MM.1S (cell line): ENCODE measurements around the gene RPS6KB1.
A peak's percentile ranks its signal among the peaks of the same experiment; 100 is the strongest.
"Not testable (repeated sequence)": the region's sequence is repeated elsewhere in the genome, so short reads cannot be mapped to it uniquely, and the experiment has no call there.

Experiments
- DNase-seq: peaks from one replicate; pipeline ENCODE4 v3.0.0-alpha.2; 2015
- H2AFZ ChIP-seq: fragments of 300-600 bp; sonication (generic); 2 replicates; pipeline ENCODE4 v1.6.0; 2016; ENCODE audit warnings: antibody characterized with exemption, low read length
- H3F3A ChIP-seq: fragments of 300-600 bp; sonication (generic); 2 replicates; pipeline ENCODE4 v1.6.1; 2016; ENCODE audit warnings: mild to moderate bottlenecking, antibody characterized with exemption, low read length, moderate library complexity, mixed read lengths; ENCODE audit not compliant: insufficient read depth
- H3K27ac ChIP-seq: fragments of 300-600 bp; sonication (generic); 2 replicates; pipeline ENCODE4 v1.5.1; 2016; ENCODE audit warnings: mild to moderate bottlenecking, low read length
- H3K27me3 ChIP-seq: fragments of 300-600 bp; sonication (generic); replicated peaks from 2 replicates; pipeline ENCODE4 v1.6.0; 2016; ENCODE audit warnings: low read length; ENCODE audit not compliant: insufficient read depth
- H3K36me3 ChIP-seq: fragments of 300-600 bp; sonication (generic); replicated peaks from 2 replicates; pipeline ENCODE4 v1.6.1; 2016; ENCODE audit warnings: mild to moderate bottlenecking, low read length, mixed read lengths; ENCODE audit not compliant: insufficient read depth
- H3K4me1 ChIP-seq: fragments of 300-600 bp; sonication (generic); 2 replicates; pipeline ENCODE4 v1.6.1; 2016; ENCODE audit warnings: low read length, mixed read lengths
- H3K4me2 ChIP-seq: fragments of 300-600 bp; sonication (generic); 2 replicates; pipeline ENCODE4 v1.6.0; 2016; ENCODE audit warnings: low read depth, low read length
- H3K4me3 ChIP-seq: fragments of 300-600 bp; sonication (generic); 2 replicates; pipeline ENCODE4 v1.5.1; 2016; ENCODE audit warnings: low read length, mixed read lengths
- H3K79me2 ChIP-seq: fragments of 300-600 bp; sonication (generic); 2 replicates; pipeline ENCODE4 v1.6.1; 2016; ENCODE audit warnings: mixed run types, low read length, mixed read lengths
- H3K9ac ChIP-seq: fragments of 300-600 bp; sonication (generic); 2 replicates; pipeline ENCODE4 v1.6.1; 2016; ENCODE audit warnings: low read length, mixed read lengths
- H3K9me2 ChIP-seq: fragments of 300-600 bp; sonication (generic); replicated peaks from 2 replicates; pipeline ENCODE4 v1.6.1; 2016; ENCODE audit warnings: mild to moderate bottlenecking, low read length, mixed read lengths; ENCODE audit not compliant: insufficient read depth
- H3K9me3 ChIP-seq: fragments of 300-600 bp; sonication (generic); replicated peaks from 2 replicates; pipeline ENCODE4 v1.6.1; 2016; ENCODE audit warnings: mild to moderate bottlenecking, low read length, mixed read lengths; ENCODE audit not compliant: insufficient read depth
- H4K20me1 ChIP-seq: fragments of 300-600 bp; sonication (generic); 2 replicates; pipeline ENCODE4 v1.6.1; 2016; ENCODE audit warnings: mild to moderate bottlenecking, low read length, moderate library complexity, mixed read lengths; ENCODE audit not compliant: insufficient read depth
- EZH2 ChIP-seq: fragments of 300-600 bp; sonication (generic); optimal IDR thresholded peaks from 2 replicates; pipeline ENCODE3; 2017; ENCODE audit warnings: low read depth, mild to moderate bottlenecking, antibody characterized with exemption, low read length, mixed read lengths
- EZH2phosphoT487 ChIP-seq: fragments of 300-600 bp; sonication (generic); IDR thresholded peaks from 2 replicates; pipeline ENCODE4 v1.6.1; 2018; ENCODE audit warnings: antibody characterized with exemption, low read length
- TF ChIP-seq, protein P1 (sequence below): fragments of 300-600 bp; sonication (generic); IDR thresholded peaks from 2 replicates; pipeline ENCODE4 v1.5.1; 2016; ENCODE audit warnings: antibody characterized with exemption, low read length, mixed read lengths

The RPS6KB1 gene

DNA sequence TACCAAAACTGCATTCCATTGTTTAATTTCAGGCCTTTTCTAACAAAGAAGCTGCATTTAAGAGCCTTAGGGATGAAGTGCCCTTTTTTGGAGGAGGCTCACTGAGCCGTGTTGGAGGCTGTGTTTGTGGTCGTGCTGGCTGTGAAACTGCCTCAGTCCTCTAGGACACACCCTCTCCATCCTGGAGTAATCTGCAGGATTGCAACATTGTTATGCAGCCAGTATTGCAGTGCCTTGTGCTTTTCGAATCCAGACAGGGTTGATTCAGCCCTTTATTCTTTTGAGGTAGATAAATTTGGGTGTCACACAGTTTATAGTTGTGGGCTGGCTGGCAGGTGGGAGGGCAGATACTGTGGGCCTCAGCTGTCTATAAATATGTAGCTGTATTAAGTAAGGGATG lies 37.8 kb downstream of the RPS6KB1 start:
- H3K9me2 ChIP-seq, H3K27me3 ChIP-seq, H3K9ac ChIP-seq, H3K4me1 ChIP-seq, H3K79me2 ChIP-seq, DNase-seq, H3K36me3 ChIP-seq, H2AFZ ChIP-seq, H3K9me3 ChIP-seq, H3K27ac ChIP-seq, H3K4me3 ChIP-seq, H3K4me2 ChIP-seq, H4K20me1 ChIP-seq, H3F3A ChIP-seq: not testable (repeated sequence)

DNA sequence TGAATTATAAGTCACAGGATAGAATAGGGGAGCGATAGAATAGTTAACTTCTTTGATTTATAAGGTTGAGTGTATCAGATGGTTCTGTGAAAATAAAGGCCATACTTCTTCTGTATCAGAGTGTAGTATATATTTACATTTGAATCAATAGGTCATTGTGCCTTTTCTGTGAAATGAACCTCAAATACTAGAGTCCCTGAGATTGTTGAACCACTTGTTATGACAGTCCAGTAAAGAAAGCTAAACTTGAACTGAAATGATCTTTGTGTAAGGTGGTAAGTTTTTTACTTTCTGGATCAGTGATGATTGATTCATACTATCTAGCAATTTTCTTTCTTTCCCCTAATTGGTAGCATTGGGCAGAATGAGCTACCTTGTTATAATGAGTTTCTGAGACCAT lies 40.4 kb downstream of the RPS6KB1 start:
- H3K4me2 ChIP-seq, H3K36me3 ChIP-seq, H3K27me3 ChIP-seq: not testable (repeated sequence)

DNA sequence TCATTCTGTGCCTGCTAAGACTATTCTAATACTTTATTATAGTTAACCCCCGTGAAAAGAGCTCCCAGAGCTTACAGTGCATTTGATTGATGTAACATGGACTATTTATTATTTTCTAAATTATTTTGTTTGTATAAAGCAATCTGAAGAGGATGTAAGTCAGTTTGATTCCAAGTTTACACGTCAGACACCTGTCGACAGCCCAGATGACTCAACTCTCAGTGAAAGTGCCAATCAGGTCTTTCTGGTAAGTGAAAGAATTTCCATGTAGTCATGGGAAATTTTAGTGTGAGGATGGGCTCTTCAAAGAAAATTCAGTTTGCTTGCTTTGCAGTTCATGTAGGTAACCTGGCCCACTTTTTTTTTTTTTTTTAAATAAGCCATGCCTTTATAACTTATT lies 47.8 kb downstream of the RPS6KB1 start:
- H3K4me2 ChIP-seq: not testable (repeated sequence)

More for the DNA sequence above, 40.4 kb downstream of the RPS6KB1 start:
- H3K27ac ChIP-seq, H3K79me2 ChIP-seq, H2AFZ ChIP-seq, H3K9me3 ChIP-seq, DNase-seq, H3F3A ChIP-seq, H3K9ac ChIP-seq, H3K4me1 ChIP-seq, H3K9me2 ChIP-seq, H4K20me1 ChIP-seq, H3K4me3 ChIP-seq: not testable (repeated sequence)

DNA sequence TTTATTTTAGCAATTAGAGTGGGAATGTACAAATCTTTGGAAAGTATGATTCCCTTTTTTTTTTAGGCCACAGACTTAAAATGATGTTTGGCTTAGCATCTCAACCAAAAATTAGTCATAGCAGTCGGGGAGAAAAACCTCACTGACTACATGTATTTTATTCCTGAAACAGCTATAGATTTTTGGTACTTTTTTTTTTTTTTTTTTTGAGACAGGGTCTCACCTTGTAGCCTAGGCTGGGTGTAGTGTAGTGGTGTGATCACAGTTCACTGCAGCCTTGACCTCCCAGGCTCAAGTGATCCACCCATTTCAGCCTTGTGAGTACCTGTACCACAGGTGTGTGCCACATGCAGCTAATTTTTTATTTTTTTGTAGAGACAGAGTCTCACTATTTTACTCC lies 48.2 kb downstream of the RPS6KB1 start:
- Histone ChIP-seq H3K9ac (no peak overlapping the region), H3K9me2 (no peaks in the 10 kb centered on the region), H3K79me2 (no peaks in the 10 kb centered on the region), H4K20me1 (no peaks in the 10 kb centered on the region), H3K36me3 (0 out of 2 replicates have a peak, but pooled peaks cover 4% of the 10 kb centered on the region), H3K4me1 (no peaks in the 10 kb centered on the region), H3F3A (no peaks in the 10 kb centered on the region), H2AFZ (no peak overlapping the region), H3K4me2 (no peak overlapping the region), H3K4me3 (no peak overlapping the region), H3K27me3 (no peaks in the 10 kb centered on the region), H3K27ac (no peak overlapping the region), H3K9me3 (no peaks in the 10 kb centered on the region)
- DNase-seq: no peak
- no peak for TF ChIP-seq EZH2phosphoT487
- TF ChIP-seq EZH2: no peak
- TF ChIP-seq, protein P1, sequence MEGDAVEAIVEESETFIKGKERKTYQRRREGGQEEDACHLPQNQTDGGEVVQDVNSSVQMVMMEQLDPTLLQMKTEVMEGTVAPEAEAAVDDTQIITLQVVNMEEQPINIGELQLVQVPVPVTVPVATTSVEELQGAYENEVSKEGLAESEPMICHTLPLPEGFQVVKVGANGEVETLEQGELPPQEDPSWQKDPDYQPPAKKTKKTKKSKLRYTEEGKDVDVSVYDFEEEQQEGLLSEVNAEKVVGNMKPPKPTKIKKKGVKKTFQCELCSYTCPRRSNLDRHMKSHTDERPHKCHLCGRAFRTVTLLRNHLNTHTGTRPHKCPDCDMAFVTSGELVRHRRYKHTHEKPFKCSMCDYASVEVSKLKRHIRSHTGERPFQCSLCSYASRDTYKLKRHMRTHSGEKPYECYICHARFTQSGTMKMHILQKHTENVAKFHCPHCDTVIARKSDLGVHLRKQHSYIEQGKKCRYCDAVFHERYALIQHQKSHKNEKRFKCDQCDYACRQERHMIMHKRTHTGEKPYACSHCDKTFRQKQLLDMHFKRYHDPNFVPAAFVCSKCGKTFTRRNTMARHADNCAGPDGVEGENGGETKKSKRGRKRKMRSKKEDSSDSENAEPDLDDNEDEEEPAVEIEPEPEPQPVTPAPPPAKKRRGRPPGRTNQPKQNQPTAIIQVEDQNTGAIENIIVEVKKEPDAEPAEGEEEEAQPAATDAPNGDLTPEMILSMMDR: no peak

More for the DNA sequence above, 47.8 kb downstream of the RPS6KB1 start:
- not testable (repeated sequence) for H3K9me2 ChIP-seq, H3K4me1 ChIP-seq, H3F3A ChIP-seq, DNase-seq, H3K27ac ChIP-seq, H3K27me3 ChIP-seq, H2AFZ ChIP-seq, H3K4me3 ChIP-seq, H4K20me1 ChIP-seq, H3K9ac ChIP-seq, H3K79me2 ChIP-seq, H3K36me3 ChIP-seq, H3K9me3 ChIP-seq

DNA sequence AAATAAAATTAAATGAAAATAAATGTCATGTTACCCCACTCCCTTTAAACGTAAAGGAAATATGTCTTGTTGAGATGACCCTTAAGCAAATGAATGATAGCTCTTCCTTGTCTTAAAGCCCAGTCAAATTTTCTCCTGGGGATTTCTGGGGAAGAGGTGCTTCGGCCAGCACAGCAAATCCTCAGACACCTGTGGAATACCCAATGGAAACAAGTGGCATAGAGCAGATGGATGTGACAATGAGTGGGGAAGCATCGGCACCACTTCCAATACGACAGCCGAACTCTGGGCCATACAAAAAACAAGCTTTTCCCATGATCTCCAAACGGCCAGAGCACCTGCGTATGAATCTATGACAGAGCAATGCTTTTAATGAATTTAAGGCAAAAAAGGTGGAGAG lies 53.5 kb downstream of the RPS6KB1 start:
- not testable (repeated sequence) for H3F3A ChIP-seq, H3K9me3 ChIP-seq, H3K4me1 ChIP-seq, H3K79me2 ChIP-seq, H3K27ac ChIP-seq, H3K4me3 ChIP-seq, H2AFZ ChIP-seq, H3K9me2 ChIP-seq, H3K27me3 ChIP-seq, H3K4me2 ChIP-seq, H4K20me1 ChIP-seq, H3K36me3 ChIP-seq, DNase-seq, H3K9ac ChIP-seq

DNA sequence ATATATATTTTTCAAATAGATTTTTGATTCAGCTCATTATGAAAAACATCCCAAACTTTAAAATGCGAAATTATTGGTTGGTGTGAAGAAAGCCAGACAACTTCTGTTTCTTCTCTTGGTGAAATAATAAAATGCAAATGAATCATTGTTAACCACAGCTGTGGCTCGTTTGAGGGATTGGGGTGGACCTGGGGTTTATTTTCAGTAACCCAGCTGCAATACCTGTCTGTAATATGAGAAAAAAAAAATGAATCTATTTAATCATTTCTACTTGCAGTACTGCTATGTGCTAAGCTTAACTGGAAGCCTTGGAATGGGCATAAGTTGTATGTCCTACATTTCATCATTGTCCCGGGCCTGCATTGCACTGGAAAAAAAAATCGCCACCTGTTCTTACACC lies 54.4 kb downstream of the RPS6KB1 start:
- H3K4me1 ChIP-seq, H3K4me3 ChIP-seq, H3K4me2 ChIP-seq, H3K9me2 ChIP-seq, H4K20me1 ChIP-seq, H3K79me2 ChIP-seq, H3K27ac ChIP-seq, H3K9ac ChIP-seq, H3K27me3 ChIP-seq, H2AFZ ChIP-seq, H3K36me3 ChIP-seq, H3F3A ChIP-seq, H3K9me3 ChIP-seq: not testable (repeated sequence)
- DNase-seq: peak; percentile 12
